Skeletal muscle cell (primary cell): ENCODE measurements around the gene KHNYN.
A peak's percentile ranks its signal among the peaks of the same experiment; 100 is the strongest.

ENCODE experiments used
- DNase-seq: peaks from one replicate; pipeline ENCODE4 v3.0.0-alpha.2; 2010; ENCODE audit warnings: low read depth
- H3K4me3 ChIP-seq: 2 replicates; pipeline ENCODE4 v1.5.1; 2011; ENCODE audit warnings: low read depth, mild to moderate bottlenecking, control low read depth, low read length, moderate library complexity

The KHNYN gene

GRCh38 chr14:24399447-24399822, 30.3 kb upstream of the KHNYN start:
- peak overlapping the region; percentile 61 for H3K4me3 ChIP-seq
- DNase-seq: no peak

- no peak for DNase-seq
- H3K4me3 ChIP-seq: peak overlapping the region; percentile 61
Measured at GRCh38 chr14:24399999-24400718, 29.6 kb upstream of the KHNYN start.

GRCh38 chr14:24401810-24402702, 27.7 kb upstream of the KHNYN start:
- no peak for DNase-seq
- no peak overlapping the region for H3K4me3 ChIP-seq

- H3K4me3 ChIP-seq: no peak overlapping the region
- no peak for DNase-seq
Measured at GRCh38 chr14:24403294-24403998, 26.3 kb upstream of the KHNYN start.

DNA sequence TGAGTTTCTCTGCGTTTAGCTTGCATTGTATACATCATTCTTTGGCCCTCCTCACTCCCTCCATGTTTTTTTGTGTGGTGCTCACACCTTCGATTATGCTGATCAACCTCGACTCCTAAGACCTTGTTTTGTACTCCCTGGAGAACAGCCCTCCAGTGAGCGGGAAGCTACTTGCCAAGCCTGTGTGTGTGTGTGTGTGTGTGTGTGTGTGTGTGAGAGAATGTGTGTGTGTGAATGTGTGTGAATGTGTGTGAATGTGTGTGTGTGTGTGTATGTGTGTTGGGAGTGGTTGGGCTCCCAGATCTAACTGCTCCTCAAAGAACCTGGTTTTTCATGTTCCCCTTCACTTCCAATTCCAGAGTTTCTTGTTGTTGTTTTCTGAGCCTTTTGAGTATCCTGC, 24.9 kb upstream of the KHNYN start:
- H3K4me3 ChIP-seq: no peak overlapping the region
- DNase-seq: no peak

- H3K4me3 ChIP-seq: no peak overlapping the region
- DNase-seq: no peak
Measured at GRCh38 chr14:24406416-24406815, 23.3 kb upstream of the KHNYN start.

DNA sequence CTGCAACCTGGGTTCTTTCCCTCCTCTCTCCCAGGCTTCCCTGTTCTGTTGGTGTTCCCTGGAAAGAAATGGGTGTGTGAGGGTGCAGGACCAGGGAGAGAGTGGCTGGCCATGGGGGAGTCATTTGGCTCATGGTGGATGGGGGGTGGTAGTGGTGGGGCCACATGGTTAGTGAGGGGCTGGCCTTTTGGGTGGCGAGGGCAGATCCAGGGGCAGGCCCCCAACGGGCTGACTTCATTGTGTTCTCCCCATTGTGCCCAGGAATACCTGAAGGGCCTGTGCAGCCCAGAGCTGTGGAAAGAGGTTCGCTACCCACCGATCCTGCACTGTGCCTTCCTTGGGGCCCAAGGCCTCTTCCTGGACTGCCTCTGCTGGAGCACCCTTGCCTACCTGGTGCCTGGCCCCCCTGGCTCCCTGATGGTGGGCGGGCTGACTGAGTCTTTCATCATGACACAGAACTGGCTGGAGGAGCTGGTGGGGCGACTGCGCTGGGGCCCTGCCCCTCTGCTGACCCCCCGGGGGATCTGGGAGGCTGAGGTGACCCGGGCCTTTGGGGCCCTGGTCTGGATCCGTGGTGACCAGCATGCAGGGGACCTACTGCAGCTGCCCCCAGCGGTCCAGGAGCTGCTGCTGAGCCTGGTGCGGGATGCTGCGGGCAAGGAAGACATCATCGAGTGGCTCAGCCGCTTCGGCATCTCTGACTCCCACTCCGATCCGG, 22.0 kb upstream of the KHNYN start:
- no peak for DNase-seq
- H3K4me3 ChIP-seq: no peak overlapping the region

GRCh38 chr14:24408764-24409163, 21.0 kb upstream of the KHNYN start:
- no peak for DNase-seq
- H3K4me3 ChIP-seq: no peak overlapping the region

GRCh38 chr14:24409192-24409591, 20.6 kb upstream of the KHNYN start:
- no peak for DNase-seq
- no peak overlapping the region for H3K4me3 ChIP-seq

GRCh38 chr14:24409956-24410355, 19.8 kb upstream of the KHNYN start:
- DNase-seq: no peak
- H3K4me3 ChIP-seq: no peak overlapping the region

- DNase-seq: no peak
- no peak overlapping the region for H3K4me3 ChIP-seq
Measured at GRCh38 chr14:24411443-24412389, 18.0 kb upstream of the KHNYN start.

- DNase-seq: no peak
Measured at GRCh38 chr14:24414077-24414476, 15.7 kb upstream of the KHNYN start.

GRCh38 chr14:24414732-24415420, 14.9 kb upstream of the KHNYN start:
- no peak overlapping the region for H3K4me3 ChIP-seq

More at GRCh38 chr14:24414077-24414476, 15.7 kb upstream of the KHNYN start:
- H3K4me3 ChIP-seq: no peak overlapping the region

GRCh38 chr14:24415421-24416253, 14.1 kb upstream of the KHNYN start:
- no peak overlapping the region for H3K4me3 ChIP-seq
- no peak for DNase-seq

More at GRCh38 chr14:24414732-24415420, 14.9 kb upstream of the KHNYN start:
- DNase-seq: no peak

DNA sequence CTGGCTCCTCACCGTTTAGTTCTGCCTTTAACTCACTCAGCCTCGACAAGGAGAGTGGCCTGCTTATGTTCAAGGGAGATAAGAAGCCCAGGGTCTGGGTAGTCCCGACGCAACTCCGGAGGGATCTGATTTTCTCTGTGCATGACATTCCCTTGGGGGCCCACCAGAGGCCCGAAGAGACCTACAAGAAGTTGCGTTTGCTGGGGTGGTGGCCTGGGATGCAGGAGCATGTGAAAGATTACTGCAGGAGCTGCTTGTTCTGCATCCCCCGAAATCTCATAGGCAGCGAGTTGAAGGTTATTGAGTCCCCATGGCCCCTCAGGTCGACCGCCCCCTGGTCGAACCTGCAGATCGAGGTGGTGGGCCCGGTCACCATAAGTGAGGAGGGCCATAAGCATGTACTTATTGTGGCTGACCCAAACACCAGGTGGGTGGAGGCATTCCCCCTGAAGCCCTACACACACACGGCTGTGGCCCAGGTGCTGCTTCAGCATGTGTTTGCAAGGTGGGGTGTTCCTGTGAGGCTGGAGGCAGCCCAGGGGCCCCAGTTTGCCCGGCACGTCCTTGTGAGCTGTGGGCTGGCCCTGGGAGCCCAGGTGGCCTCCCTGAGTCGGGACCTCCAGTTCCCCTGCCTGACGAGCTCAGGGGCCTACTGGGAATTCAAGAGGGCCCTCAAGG, 13.4 kb upstream of the KHNYN start:
- DNase-seq: no peak
- no peak overlapping the region for H3K4me3 ChIP-seq

GRCh38 chr14:24416932-24417619, 12.7 kb upstream of the KHNYN start:
- DNase-seq: no peak
- no peak overlapping the region for H3K4me3 ChIP-seq
